Common myeloid progenitor, CD34-positive (primary cell): ENCODE data around the gene PLEKHJ1.

Experiments
- CTCF ChIA-PET: fragments of 350-600 bp; sonication (Branson Sonifier 250); formaldehyde crosslinking; loops from one replicate; lab custom pipeline; 2021; ENCODE audit warnings: antibody characterized with exemption; lab: Charles Lee
- POLR2A ChIA-PET: fragments of 350-600 bp; sonication (Branson Sonifier 250); formaldehyde crosslinking; loops from one replicate; lab custom pipeline; 2021; ENCODE audit warnings: antibody characterized with exemption; lab: Charles Lee
- DNase-seq, 3 donors: peaks; one replicate each; pipeline versions ENCODE4 v3.0.0 to v3.0.0-alpha.2; 2013
- H3K27ac ChIP-seq, 2 experiments: 1 replicate in 1 of 2; 2 replicates in 1 of 2; pipeline ENCODE4 v1.7.0; 2013; ENCODE audit warnings: inconsistent platforms in 2 of 2, low read length in 2 of 2, mild to moderate bottlenecking in 2 of 2, low read depth in 1 of 2, moderate library complexity in 1 of 2; ENCODE audit not compliant: severe bottlenecking in 2 of 2, insufficient read depth in 1 of 2, poor library complexity in 1 of 2
- H3K27me3 ChIP-seq, 5 experiments: replicated peaks in 2 of 5; 1 replicate in 3 of 5; 2 replicates in 2 of 5; pipeline versions ENCODE4 v1.6.1 to v1.7.0; 2013; ENCODE audit warnings: low read length in 4 of 5, mild to moderate bottlenecking in 2 of 5, moderate library complexity in 2 of 5, inconsistent platforms in 1 of 5; ENCODE audit not compliant: insufficient read depth in 5 of 5, control insufficient read depth in 4 of 5
- H3K36me3 ChIP-seq, 4 experiments: 1 replicate in 2 of 4; 2 replicates in 2 of 4; pipeline versions ENCODE4 v1.6.1 to v1.7.0; 2013; ENCODE audit warnings: low read length in 3 of 4, control low read depth in 1 of 4, mild to moderate bottlenecking in 1 of 4; ENCODE audit not compliant: control insufficient read depth in 4 of 4, insufficient read depth in 4 of 4
- H3K4me1 ChIP-seq, 4 experiments: 1 replicate in 3 of 4; 2 replicates in 1 of 4; pipeline versions ENCODE4 v1.6.1 to v1.7.1; 2013; ENCODE audit warnings: low read length in 3 of 4, mild to moderate bottlenecking in 3 of 4, control low read depth in 1 of 4, inconsistent platforms in 1 of 4, moderate library complexity in 1 of 4; ENCODE audit not compliant: control insufficient read depth in 4 of 4, insufficient read depth in 4 of 4; ENCODE audit errors: control extremely low read depth in 1 of 4
- H3K4me3 ChIP-seq, 7 experiments: 1 replicate in 4 of 7; 2 replicates in 3 of 7; pipeline versions ENCODE4 v1.5.1 to v1.7.0; 2013; ENCODE audit warnings: mild to moderate bottlenecking in 7 of 7, low read length in 6 of 7, moderate library complexity in 6 of 7, inconsistent platforms in 2 of 7, low read depth in 2 of 7, control low read depth in 1 of 7; ENCODE audit not compliant: insufficient read depth in 4 of 7, control insufficient read depth in 1 of 7; ENCODE audit errors: extremely low read depth in 1 of 7
- H3K9me3 ChIP-seq, 5 experiments: 1 replicate in 4 of 5; 2 replicates in 1 of 5; pipeline versions ENCODE4 v1.6.1 to v1.7.1; 2013; ENCODE audit warnings: low read length in 4 of 5, mild to moderate bottlenecking in 2 of 5, inconsistent platforms in 1 of 5, low read depth in 1 of 5, moderate library complexity in 1 of 5; ENCODE audit not compliant: control insufficient read depth in 4 of 5, insufficient read depth in 2 of 5; ENCODE audit errors: control extremely low read depth in 1 of 5
- WGBS: methylation state at CpG from one replicate; pipeline ENCODE4 v1.1.5; 2013; ENCODE audit not compliant: insufficient coverage; 5-methylcytosine and 5-hydroxymethylcytosine counted together

PLEKHJ1 gene

GRCh38 chr19:2280633-2281264 is 44.6 kb upstream of the PLEKHJ1 start:
- Histone ChIP-seq H3K27me3 (no peaks in the 10 kb centered on the region), H3K9me3 (no peaks in the 10 kb centered on the region), H3K36me3 (peaks cover 0 to 9% (median 7%) of the 10 kb centered on the region in 4 experiments), H3K4me1 (peaks cover 0 to 27% (median 18%) of the 10 kb centered on the region in 4 experiments), H3K4me3 (no peak overlapping the region), H3K27ac (no peak overlapping the region)
- 90% methylated on average over 20 of the region's 26 CpGs for WGBS
- CTCF ChIA-PET = interaction anchor here (1.2 kb wide), 1 partner anchor 42 kb away, joined by 4 read pairs; no protein-coding TSS in a partner anchor
- POLR2A ChIA-PET = interaction anchor here (0.7 kb wide), 1 partner anchor 42 kb away, joined by 3 read pairs; no protein-coding TSS in a partner anchor
- DNase-seq = no peak

GRCh38 chr19:2278459-2279158 is 42.5 kb upstream of the PLEKHJ1 start:
- Histone ChIP-seq H3K4me1 (peaks cover 0 to 41% (median 30%) of the 10 kb centered on the region in 4 experiments), H3K36me3 (peaks cover 0 to 19% (median 12%) of the 10 kb centered on the region in 4 experiments), H3K27ac (no peak overlapping the region), H3K4me3 (no peak overlapping the region), H3K27me3 (no peaks in the 10 kb centered on the region), H3K9me3 (no peaks in the 10 kb centered on the region)
- WGBS = 98% methylated on average over 27 of the region's 33 CpGs
- peak in 1 of 3 donors; percentile 33 for DNase-seq
- ChIA-PET CTCF (interaction anchor here (0.9 to 1.1 kb wide), 2 partner anchors 11 to 41 kb away, joined by 3 read pairs; no protein-coding TSS in a partner anchor), POLR2A (interaction anchor here (0.6 to 2.2 kb wide), 5 partner anchors 10 to 55 kb away, joined by 3 to 6 read pairs (median 4); no protein-coding TSS in a partner anchor)

- DNase-seq = no peak
- H3K27ac ChIP-seq = no peak overlapping the region
- H3K36me3 ChIP-seq = peaks cover 0 to 33% (median 21%) of the 10 kb centered on the region in 4 experiments
- WGBS = 96% methylated on average over 5 of the region's 9 CpGs
- H3K4me1 ChIP-seq = peaks cover 4 to 44% (median 37%) of the 10 kb centered on the region in 4 experiments
- ChIA-PET CTCF (interaction anchor here (1.2 to 4.6 kb wide), 5 partner anchors 11 to 116 kb away, joined by 3 to 33 read pairs (median 23); partner anchors contain the start of gene PLEKHJ1), POLR2A (interaction anchor here (1.1 to 1.5 kb wide), 4 partner anchors 11 to 25 kb away, joined by 3 to 4 read pairs (median 4); no protein-coding TSS in a partner anchor)
- H3K27me3 ChIP-seq = no peaks in the 10 kb centered on the region
- no peaks in the 10 kb centered on the region for H3K9me3 ChIP-seq
- H3K4me3 ChIP-seq = no peak overlapping the region
Observed at GRCh38 chr19:2277138-2277537, 41.0 kb upstream of the PLEKHJ1 start.

- no peak for DNase-seq
- Histone ChIP-seq H3K4me3 (no peak overlapping the region), H3K9me3 (no peaks in the 10 kb centered on the region), H3K4me1 (peaks cover 4 to 43% (median 37%) of the 10 kb centered on the region in 4 experiments), H3K27ac (no peak overlapping the region), H3K36me3 (peaks cover 0 to 38% (median 24%) of the 10 kb centered on the region in 4 experiments), H3K27me3 (no peaks in the 10 kb centered on the region)
- POLR2A ChIA-PET = interaction anchor here (1.1 to 1.4 kb wide), 2 partner anchors 11 to 18 kb away, joined by 3 to 4 read pairs; no protein-coding TSS in a partner anchor
- CTCF ChIA-PET = interaction anchor here (1.2 to 4.6 kb wide), 6 partner anchors 10 to 117 kb away, joined by 3 to 33 read pairs (median 13); partner anchors contain the start of gene PLEKHJ1
- 98% methylated on average over 21 of the region's 28 CpGs for WGBS
Observed at GRCh38 chr19:2276429-2276986, 40.4 kb upstream of the PLEKHJ1 start.

- CTCF ChIA-PET = interaction anchor here (1.2 to 6.0 kb wide), 9 partner anchors 10 to 349 kb away, joined by 3 to 44 read pairs (median 9); no protein-coding TSS in a partner anchor
- POLR2A ChIA-PET = interaction anchor here (0.6 to 1.4 kb wide), 3 partner anchors 12 to 135 kb away, joined by 3 to 5 read pairs (median 3); partner anchors contain the start of gene PLEKHJ1
- no peak overlapping the region for H3K27ac ChIP-seq
- H3K4me3 ChIP-seq = no peak overlapping the region
- peaks cover 4 to 47% (median 41%) of the 10 kb centered on the region in 4 experiments for H3K4me1 ChIP-seq
- no peaks in the 10 kb centered on the region for H3K9me3 ChIP-seq
- no peak for DNase-seq
- peaks cover 0 to 41% (median 24%) of the 10 kb centered on the region in 4 experiments for H3K36me3 ChIP-seq
- WGBS = 96% methylated on average over 68 of the region's 74 CpGs
- no peaks in the 10 kb centered on the region for H3K27me3 ChIP-seq
Observed at GRCh38 chr19:2275588-2276428, 39.7 kb upstream of the PLEKHJ1 start.
